Type B pancreatic cell (in vitro differentiated cells): Measurements from ENCODE around the gene ZFPM1. TPM values are rescaled to one million over a fixed set of nuclear protein-coding genes. Genes with fewer than 3 reads are reported as not detected.

Experiments
- DNase-seq: peaks from one replicate; pipeline ENCODE4 v3.0.0; 2021; ENCODE audit warnings: mixed read lengths; ENCODE audit not compliant: unreplicated experiment; ENCODE audit errors: extremely low spot score
- H3K27ac Mint-ChIP-seq: 2 replicates; pipeline ENCODE4 v1.8.0; 2021; ENCODE audit warnings: mild to moderate bottlenecking, mixed read lengths
- H3K27me3 Mint-ChIP-seq: 2 replicates; pipeline ENCODE4 v1.8.0; 2021; ENCODE audit warnings: mixed read lengths
- H3K36me3 Mint-ChIP-seq: 2 replicates; pipeline ENCODE4 v1.8.0; 2021; ENCODE audit warnings: mixed read lengths
- H3K4me1 Mint-ChIP-seq: one replicate; pipeline ENCODE4 v1.8.0; 2021; ENCODE audit warnings: mixed read lengths; ENCODE audit not compliant: unreplicated experiment
- H3K4me3 Mint-ChIP-seq: 2 replicates; pipeline ENCODE4 v1.8.0; 2021; ENCODE audit warnings: mild to moderate bottlenecking, mixed read lengths
- H3K9me3 Mint-ChIP-seq: 2 replicates; pipeline ENCODE4 v1.8.0; 2021; ENCODE audit warnings: mixed read lengths
- CTCF ChIP-seq: fragments of 200-600 bp; sonication (generic); conservative IDR thresholded peaks from 2 replicates; pipeline ENCODE4 v1.5.0; 2021; ENCODE audit warnings: antibody characterized with exemption, mild to moderate bottlenecking
- total RNA-seq: library from RNA; stranded (reverse); gene quantifications from 2 replicates; pipeline ENCODE4 v1.2.1, GENCODE V29; 2021; ENCODE audit warnings: low replicate concordance

Gene ZFPM1
- total RNA-seq, 1 donor from 2014 or later: 24.0 TPM

DNA sequence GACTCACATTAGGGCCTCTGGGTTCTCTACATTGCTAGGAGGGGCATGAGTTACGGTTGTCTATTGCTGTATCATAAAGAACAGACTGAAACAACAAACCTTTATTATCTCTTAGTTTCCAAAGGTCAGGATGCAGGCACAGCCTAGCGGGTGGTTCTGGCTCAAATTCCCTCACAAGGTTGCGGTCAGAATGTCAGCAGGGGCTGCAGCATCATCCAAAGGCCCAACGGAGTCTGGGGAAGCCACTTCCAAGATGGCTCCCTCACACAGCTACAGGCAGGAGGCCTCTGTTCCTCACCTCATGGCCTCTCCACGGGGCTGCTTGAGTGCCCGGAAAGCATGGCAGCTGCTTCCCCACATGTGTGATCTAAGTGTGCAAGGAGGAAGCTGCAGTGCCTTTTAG, 29.6 kb upstream of the ZFPM1 start:
- Mint-ChIP-seq H3K36me3 (no peaks in the 10 kb centered on the region), H3K4me1 (peaks cover 8% of the 10 kb centered on the region), H3K27me3 (no peaks in the 10 kb centered on the region), H3K4me3 (no peak overlapping the region), H3K9me3 (no peaks in the 10 kb centered on the region), H3K27ac (no peak overlapping the region)
- no peak for DNase-seq
- TF ChIP-seq CTCF: no peak

DNA sequence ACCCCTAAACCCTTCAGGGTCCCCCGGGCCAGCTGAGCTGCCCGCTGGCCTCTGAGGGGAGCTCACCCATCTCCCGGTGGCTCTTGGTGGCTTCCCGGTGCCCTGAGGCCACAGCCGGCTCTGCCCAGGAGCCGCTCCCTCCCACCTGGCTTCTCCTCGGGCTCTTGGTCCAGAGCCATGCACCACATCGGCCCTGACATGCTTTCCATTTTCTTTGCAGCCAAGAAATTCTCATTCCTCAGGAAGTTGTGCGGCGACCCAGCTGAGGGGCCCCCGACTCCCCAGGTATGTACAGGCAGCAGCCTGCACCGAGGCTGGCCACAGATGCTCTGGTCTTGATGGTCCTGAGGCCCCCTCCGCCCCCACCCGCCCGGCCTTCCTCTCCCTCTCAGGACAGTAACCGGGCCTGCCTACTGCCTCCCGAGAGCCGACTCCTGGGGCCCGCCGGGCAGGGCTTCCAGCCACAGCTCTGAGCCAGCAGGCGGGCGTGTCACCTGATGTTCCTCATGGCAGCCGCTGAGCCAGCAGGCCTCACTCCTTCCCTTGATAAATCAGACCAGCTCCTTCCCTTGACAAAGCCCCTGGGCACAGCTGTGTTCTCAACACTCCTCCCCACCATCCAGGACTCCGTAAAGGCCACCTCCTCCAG, 28.4 kb upstream of the ZFPM1 start:
- Mint-ChIP-seq H3K27ac (no peak overlapping the region), H3K4me1 (peaks cover 8% of the 10 kb centered on the region), H3K9me3 (no peaks in the 10 kb centered on the region), H3K27me3 (no peaks in the 10 kb centered on the region), H3K36me3 (no peaks in the 10 kb centered on the region), H3K4me3 (no peak overlapping the region)
- TF ChIP-seq CTCF: no peak
- no peak for DNase-seq

GRCh38 chr16:88426018-88426417, 27.1 kb upstream of the ZFPM1 start:
- no peak for DNase-seq
- Mint-ChIP-seq H3K4me1 (peaks cover 8% of the 10 kb centered on the region), H3K4me3 (no peak overlapping the region), H3K27me3 (no peaks in the 10 kb centered on the region), H3K27ac (no peak overlapping the region), H3K9me3 (no peaks in the 10 kb centered on the region), H3K36me3 (no peaks in the 10 kb centered on the region)
- TF ChIP-seq CTCF: no peak

DNA sequence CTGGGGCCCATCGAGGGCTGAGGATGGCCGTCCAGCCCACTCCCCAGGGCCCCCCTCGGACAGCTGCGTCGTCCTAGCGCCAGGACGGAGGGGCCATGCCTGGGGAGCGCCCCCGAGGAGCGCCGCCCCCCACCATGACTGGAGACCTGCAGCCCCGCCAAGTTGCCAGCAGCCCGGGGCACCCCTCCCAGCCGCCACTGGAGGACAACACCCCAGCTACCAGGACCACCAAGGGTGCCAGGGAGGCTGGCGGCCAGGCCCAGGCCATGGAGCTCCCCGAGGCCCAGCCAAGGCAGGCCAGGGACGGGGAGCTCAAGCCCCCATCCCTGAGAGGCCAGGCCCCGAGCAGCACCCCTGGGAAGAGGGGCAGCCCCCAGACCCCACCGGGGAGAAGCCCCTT, 25.7 kb upstream of the ZFPM1 start:
- Mint-ChIP-seq H3K4me1 (peaks cover 8% of the 10 kb centered on the region), H3K4me3 (no peak overlapping the region), H3K27me3 (no peaks in the 10 kb centered on the region), H3K27ac (no peak overlapping the region), H3K9me3 (no peaks in the 10 kb centered on the region), H3K36me3 (no peaks in the 10 kb centered on the region)
- TF ChIP-seq CTCF: no peak
- no peak for DNase-seq

- Mint-ChIP-seq H3K9me3 (no peaks in the 10 kb centered on the region), H3K36me3 (no peaks in the 10 kb centered on the region)
Observed at GRCh38 chr16:88428156-88428555, 24.9 kb upstream of the ZFPM1 start.

More at GRCh38 chr16:88428156-88428555, 24.9 kb upstream of the ZFPM1 start:
- no peak overlapping the region for H3K27ac Mint-ChIP-seq
- no peaks in the 10 kb centered on the region for H3K27me3 Mint-ChIP-seq
- peaks cover 8% of the 10 kb centered on the region for H3K4me1 Mint-ChIP-seq
- no peak for TF ChIP-seq CTCF
- no peak for DNase-seq
- no peak overlapping the region for H3K4me3 Mint-ChIP-seq
